ENCODE measurements around the gene POU2F1. TPM values are rescaled to one million over a fixed set of nuclear protein-coding genes. Genes with fewer than 3 reads are reported as not detected.
A peak's percentile ranks its signal among the peaks of the same experiment; 100 is the strongest.

The POU2F1 gene
- total and polyA plus RNA-seq, 2 donors (not counting 1 experiment from before 2014, with no cell fraction given): 5.2 to 48.8 TPM

DNA sequence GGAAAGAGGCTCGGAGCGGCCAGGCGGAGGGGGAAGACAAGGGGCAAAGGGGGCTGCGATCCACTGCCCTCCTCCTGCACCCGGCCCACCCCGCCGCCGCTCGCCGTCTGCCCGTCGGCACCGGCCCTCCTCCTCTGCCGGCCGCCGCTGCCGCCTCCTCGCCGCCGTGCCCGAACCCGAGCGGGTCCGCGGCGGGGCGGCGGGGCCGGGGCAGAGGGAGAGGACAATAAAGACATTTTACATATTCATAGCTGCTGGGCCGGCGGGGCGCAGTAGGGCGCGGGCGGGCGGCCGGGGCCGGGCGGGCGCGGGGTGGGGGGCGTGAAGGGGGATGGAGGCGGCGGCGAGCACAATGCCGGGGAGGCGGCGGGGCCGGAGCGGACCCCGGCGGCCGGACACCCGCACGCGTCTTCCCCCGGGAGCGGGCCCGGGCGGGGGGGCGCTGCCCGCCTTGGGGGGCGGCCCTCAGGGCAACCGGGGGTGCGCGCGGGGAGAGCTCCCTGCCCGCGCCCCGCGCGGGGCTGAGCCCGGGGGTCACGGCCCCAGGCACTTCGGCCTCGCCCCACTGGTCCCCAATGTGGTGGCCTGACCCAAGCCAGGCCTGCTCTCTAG is 546 bp downstream of the POU2F1 start:
- Histone ChIP-seq H3K27me3 (replicated peaks in 1 of 4; ENCODE audit: control extremely low read depth in 1 of 4, control insufficient read depth in 3 of 4, insufficient read depth in 4 of 4, low read length in 3 of 4) (no peaks in the 10 kb centered on the region), H3K4me3 (ENCODE audit: control extremely low read depth in 1 of 5, extremely low read depth in 1 of 5, insufficient read depth in 1 of 5, low read depth in 2 of 5, low read length in 4 of 5) (peak overlapping the region in 4 of 5 experiments; percentile 76 to 83 (median 82)), H3K9me3 (ENCODE audit: control extremely low read depth in 1 of 3, control insufficient read depth in 2 of 3, insufficient read depth in 1 of 3, low read length in 2 of 3) (peaks cover 2 to 5% (median 5%) of the 10 kb centered on the region in 3 donors), H3K79me2 (ENCODE audit: control insufficient read depth, insufficient read depth, low read length) (peaks cover 40% of the 10 kb centered on the region), H3K27ac (ENCODE audit: low read length in 2 of 2) (peak overlapping the region; percentile 92 to 96), H3K9ac (ENCODE audit: low read length) (peak overlapping the region; percentile 81), H3K36me3 (replicated peaks in 1 of 2; ENCODE audit: control extremely low read depth in 1 of 2, control insufficient read depth in 1 of 2, extremely low read depth in 1 of 2, insufficient read depth in 2 of 2, low read length in 1 of 2) (no peaks in the 10 kb centered on the region), H3K4me2 (replicated peaks; ENCODE audit: low read depth, low read length, poor library complexity, severe bottlenecking) (peak overlapping the region; percentile 79), H3K4me1 (ENCODE audit: control insufficient read depth in 2 of 2, insufficient read depth in 2 of 2, low read length in 2 of 2) (peaks cover 23 to 26% of the 10 kb centered on the region in 2 donors), H2AFZ (ENCODE audit: insufficient read depth, low read depth, low read length, poor library complexity, severe bottlenecking) (peak overlapping the region; percentile 86), H4K20me1 (ENCODE audit: control insufficient read depth, insufficient read depth, low read length, poor library complexity, severe bottlenecking) (no peaks in the 10 kb centered on the region)
- H3K27me3 Mint-ChIP-seq: no peaks in the 10 kb centered on the region
- ATAC-seq (ENCODE audit: low read depth): peak; percentile 1
- H3K4me1 Mint-ChIP-seq: peaks cover 48% of the 10 kb centered on the region
- no peaks in the 10 kb centered on the region for H3K9me3 Mint-ChIP-seq (ENCODE audit: insufficient read depth)
- no peak for TF ChIP-seq EZH2 (IDR thresholded peaks at IDR 0.05; ENCODE audit: borderline replicate concordance, insufficient read depth, low read depth, low read length, poor library complexity, severe bottlenecking)
- TF ChIP-seq, protein P1, sequence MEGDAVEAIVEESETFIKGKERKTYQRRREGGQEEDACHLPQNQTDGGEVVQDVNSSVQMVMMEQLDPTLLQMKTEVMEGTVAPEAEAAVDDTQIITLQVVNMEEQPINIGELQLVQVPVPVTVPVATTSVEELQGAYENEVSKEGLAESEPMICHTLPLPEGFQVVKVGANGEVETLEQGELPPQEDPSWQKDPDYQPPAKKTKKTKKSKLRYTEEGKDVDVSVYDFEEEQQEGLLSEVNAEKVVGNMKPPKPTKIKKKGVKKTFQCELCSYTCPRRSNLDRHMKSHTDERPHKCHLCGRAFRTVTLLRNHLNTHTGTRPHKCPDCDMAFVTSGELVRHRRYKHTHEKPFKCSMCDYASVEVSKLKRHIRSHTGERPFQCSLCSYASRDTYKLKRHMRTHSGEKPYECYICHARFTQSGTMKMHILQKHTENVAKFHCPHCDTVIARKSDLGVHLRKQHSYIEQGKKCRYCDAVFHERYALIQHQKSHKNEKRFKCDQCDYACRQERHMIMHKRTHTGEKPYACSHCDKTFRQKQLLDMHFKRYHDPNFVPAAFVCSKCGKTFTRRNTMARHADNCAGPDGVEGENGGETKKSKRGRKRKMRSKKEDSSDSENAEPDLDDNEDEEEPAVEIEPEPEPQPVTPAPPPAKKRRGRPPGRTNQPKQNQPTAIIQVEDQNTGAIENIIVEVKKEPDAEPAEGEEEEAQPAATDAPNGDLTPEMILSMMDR (IDR thresholded peaks at IDR 0.05): no peak
- ChIA-PET POLR2A (interaction anchor here (0.6 to 3.6 kb wide), 6 partner anchors 30 to 714 kb away, joined by 3 to 13 read pairs (median 4); partner anchors contain the start of gene POGK), CTCF (interaction anchor here (1.0 to 3.2 kb wide), 11 partner anchors 43 to 494 kb away, joined by 3 to 17 read pairs (median 9); partner anchors contain the start of gene TADA1)
- WGBS (ENCODE audit: insufficient coverage): under 1% methylated on average over 73 of the region's 76 CpGs
- DNase-seq: no peak
- peak overlapping the region; percentile 93 for H3K4me3 Mint-ChIP-seq
- intact Hi-C loops (cut with micrococcal nuclease): loop anchor here (2.0 to 5.0 kb wide), 4 partner anchors 46 to 1454 kb away; partner anchors contain the start of gene TMCO1
- peak overlapping the region; percentile 98 for H3K27ac Mint-ChIP-seq
